Skeletal muscle satellite cell (primary cell): ENCODE results near the gene CFAP74. TPM values are rescaled to one million over a fixed set of nuclear protein-coding genes. Genes with fewer than 3 reads are reported as not detected.

Experiments
- H3K27me3 ChIP-seq: 2 replicates; pipeline ENCODE4 v1.7.0; 2013; ENCODE audit warnings: low read length; ENCODE audit not compliant: control insufficient read depth, insufficient read depth
- H3K36me3 ChIP-seq: 2 replicates; pipeline ENCODE4 v1.7.0; 2013; ENCODE audit warnings: mild to moderate bottlenecking, control low read depth, low read length; ENCODE audit not compliant: insufficient read depth
- H3K4me1 ChIP-seq: 2 replicates; pipeline ENCODE4 v1.7.0; 2013; ENCODE audit warnings: low read length; ENCODE audit not compliant: control insufficient read depth, insufficient read depth
- H3K4me2 ChIP-seq: 2 replicates; pipeline ENCODE4 v1.7.0; 2013; ENCODE audit warnings: mild to moderate bottlenecking, low read length
- H3K4me3 ChIP-seq: 2 replicates; pipeline ENCODE4 v1.7.0; 2013; ENCODE audit warnings: low read length
- H3K9ac ChIP-seq: 2 replicates; pipeline ENCODE4 v1.7.0; 2013; ENCODE audit warnings: mild to moderate bottlenecking, low read depth, low read length, moderate library complexity
- H3K9me3 ChIP-seq: replicated peaks from 2 replicates; pipeline ENCODE4 v1.7.0; 2013; ENCODE audit warnings: mild to moderate bottlenecking, control low read depth, low read length
- total RNA-seq: library from RNA; depleted of rRNA; stranded (reverse); fragments of >200 nt; gene quantifications from 2 replicates; pipeline ENCODE4 v1.2.3, GENCODE V29; 2012; rRNA removed

The CFAP74 gene
- total RNA-seq = not detected in 2 replicates

GRCh38 chr1:2003541-2004131 is at the start of gene CFAP74:
CFAP74 (minus strand) TSS chr1:2003786; CDS start chr1:1990956, 12,830 bp downstream.
- no peaks in the 10 kb centered on the region for H3K36me3 ChIP-seq
- peaks cover 53% of the 10 kb centered on the region for H3K27me3 ChIP-seq
- no peaks in the 10 kb centered on the region for H3K4me1 ChIP-seq
- no peak within 1 kb of the TSS for H3K4me3 ChIP-seq
- H3K4me2 ChIP-seq = peak within 1 kb of the TSS; percentile 65
- H3K9me3 ChIP-seq = no peaks in the 10 kb centered on the region
- H3K9ac ChIP-seq = no peak within 1 kb of the TSS

GRCh38 chr1:2053217-2053616 is 49.6 kb upstream of the CFAP74 start:
- H3K4me3 ChIP-seq = no peak overlapping the region

GRCh38 chr1:2052756-2053155 is 49.2 kb upstream of the CFAP74 start:
- H3K9ac ChIP-seq = no peak overlapping the region
- H3K4me3 ChIP-seq = no peak overlapping the region
- H3K9me3 ChIP-seq = no peaks in the 10 kb centered on the region
- H3K4me1 ChIP-seq = no peaks in the 10 kb centered on the region
- H3K4me2 ChIP-seq = no peak overlapping the region
- H3K27me3 ChIP-seq = peaks cover 46% of the 10 kb centered on the region
- no peaks in the 10 kb centered on the region for H3K36me3 ChIP-seq

More at GRCh38 chr1:2053217-2053616, 49.6 kb upstream of the CFAP74 start:
- Histone ChIP-seq H3K27me3 (peaks cover 42% of the 10 kb centered on the region), H3K9ac (no peak overlapping the region), H3K9me3 (no peaks in the 10 kb centered on the region), H3K36me3 (no peaks in the 10 kb centered on the region), H3K4me1 (no peaks in the 10 kb centered on the region), H3K4me2 (no peak overlapping the region)

- Histone ChIP-seq H3K27me3 (peaks cover 46% of the 10 kb centered on the region), H3K4me1 (no peaks in the 10 kb centered on the region), H3K4me3 (no peak overlapping the region), H3K36me3 (no peaks in the 10 kb centered on the region), H3K9me3 (no peaks in the 10 kb centered on the region), H3K9ac (no peak overlapping the region), H3K4me2 (no peak overlapping the region)
Measured at GRCh38 chr1:2052054-2052679, 48.6 kb upstream of the CFAP74 start.

- Histone ChIP-seq H3K4me3 (no peak overlapping the region), H3K9ac (no peak overlapping the region)
Measured at GRCh38 chr1:2050793-2051682, 47.5 kb upstream of the CFAP74 start.

GRCh38 chr1:2050461-2050792 is 46.8 kb upstream of the CFAP74 start:
- Histone ChIP-seq H3K4me2 (no peak overlapping the region), H3K36me3 (no peaks in the 10 kb centered on the region), H3K4me1 (no peaks in the 10 kb centered on the region), H3K27me3 (peaks cover 62% of the 10 kb centered on the region), H3K9ac (no peak overlapping the region), H3K9me3 (no peaks in the 10 kb centered on the region), H3K4me3 (no peak overlapping the region)

More at GRCh38 chr1:2050793-2051682, 47.5 kb upstream of the CFAP74 start:
- H3K9me3 ChIP-seq = no peaks in the 10 kb centered on the region
- H3K4me1 ChIP-seq = no peaks in the 10 kb centered on the region
- no peak overlapping the region for H3K4me2 ChIP-seq
- H3K27me3 ChIP-seq = peaks cover 56% of the 10 kb centered on the region
- H3K36me3 ChIP-seq = no peaks in the 10 kb centered on the region

- no peaks in the 10 kb centered on the region for H3K36me3 ChIP-seq
- H3K4me3 ChIP-seq = no peak within 1 kb of the TSS
- H3K4me1 ChIP-seq = no peaks in the 10 kb centered on the region
- peak within 1 kb of the TSS; percentile 41 for H3K4me2 ChIP-seq
- H3K27me3 ChIP-seq = peaks cover 62% of the 10 kb centered on the region
- no peaks in the 10 kb centered on the region for H3K9me3 ChIP-seq
- H3K9ac ChIP-seq = no peak within 1 kb of the TSS
Measured at GRCh38 chr1:2049718-2050431, 46.3 kb upstream of the CFAP74 start, which contains the start of gene PRKCZ. PRKCZ (plus strand) TSS chr1:2050411; CDS start chr1:2050631, 220 bp downstream.

- Histone ChIP-seq H3K4me2 (no peak overlapping the region), H3K36me3 (no peaks in the 10 kb centered on the region), H3K9ac (no peak overlapping the region), H3K4me1 (peaks cover 3% of the 10 kb centered on the region), H3K27me3 (peaks cover 62% of the 10 kb centered on the region), H3K9me3 (no peaks in the 10 kb centered on the region), H3K4me3 (no peak overlapping the region)
Measured at GRCh38 chr1:2049225-2049717, 45.7 kb upstream of the CFAP74 start.

- Histone ChIP-seq H3K36me3 (no peaks in the 10 kb centered on the region), H3K27me3 (peaks cover 64% of the 10 kb centered on the region), H3K4me3 (no peak overlapping the region), H3K4me2 (no peak overlapping the region), H3K9me3 (no peaks in the 10 kb centered on the region), H3K4me1 (peaks cover 3% of the 10 kb centered on the region), H3K9ac (no peak overlapping the region)
Measured at GRCh38 chr1:2047749-2048729, 44.5 kb upstream of the CFAP74 start.

GRCh38 chr1:2046953-2047748 is 43.6 kb upstream of the CFAP74 start:
- Histone ChIP-seq H3K36me3 (no peaks in the 10 kb centered on the region), H3K4me2 (no peak overlapping the region), H3K27me3 (peaks cover 56% of the 10 kb centered on the region), H3K4me3 (no peak overlapping the region), H3K9me3 (no peaks in the 10 kb centered on the region), H3K9ac (no peak overlapping the region), H3K4me1 (peaks cover 3% of the 10 kb centered on the region)
